ENCODE measurements around the gene MRAP.

- TF ChIP-seq CTCF (IDR thresholded peaks at IDR 0.05) (no peak), EP300 (IDR thresholded peaks at IDR 0.05) (no peak), POLR2A (IDR thresholded peaks at IDR 0.05) (no peak), POLR2AphosphoS5 (IDR thresholded peaks at IDR 0.05) (no peak)
Measured at GRCh38 chr21:32256251-32256650, 42.4 kb upstream of the MRAP start.
